GM12874 (cell line): Measurements from ENCODE around the gene JMJD6.

Source experiments
- CTCF ChIP-seq: IDR thresholded peaks from 2 replicates; pipeline ENCODE4 v1.5.1; 2011; ENCODE audit warnings: low read depth, mild to moderate bottlenecking, control low read depth, low read length, moderate library complexity; ENCODE audit not compliant: insufficient read depth

Gene JMJD6

GRCh38 chr17:76716146-76716838 is 10.1 kb downstream of the JMJD6 start:
- TF ChIP-seq CTCF: no peak

- no peak for TF ChIP-seq CTCF
These were observed 10.9 kb downstream of the JMJD6 start for GRCh38 chr17:76715496-76715830.

GRCh38 chr17:76714822-76715495 is 11.4 kb downstream of the JMJD6 start:
- peak; percentile 66 for TF ChIP-seq CTCF

GRCh38 chr17:76714336-76714735 is 12.1 kb downstream of the JMJD6 start:
- no peak for TF ChIP-seq CTCF

GRCh38 chr17:76713765-76714164 is 12.6 kb downstream of the JMJD6 start:
- TF ChIP-seq CTCF: no peak

- no peak for TF ChIP-seq CTCF
These were observed 15.4 kb downstream of the JMJD6 start, which contains the start of gene MXRA7 for GRCh38 chr17:76710863-76711611. Gene MXRA7 (minus strand): TSS chr17:76710965. CDS start chr17:76710946, 19 bp downstream.
